ENCODE measurements around the gene INO80.
"Not testable (repeated sequence)": the region's sequence is repeated elsewhere in the genome, so short reads cannot be mapped to it uniquely, and the experiment has no call there.

Gene INO80

DNA sequence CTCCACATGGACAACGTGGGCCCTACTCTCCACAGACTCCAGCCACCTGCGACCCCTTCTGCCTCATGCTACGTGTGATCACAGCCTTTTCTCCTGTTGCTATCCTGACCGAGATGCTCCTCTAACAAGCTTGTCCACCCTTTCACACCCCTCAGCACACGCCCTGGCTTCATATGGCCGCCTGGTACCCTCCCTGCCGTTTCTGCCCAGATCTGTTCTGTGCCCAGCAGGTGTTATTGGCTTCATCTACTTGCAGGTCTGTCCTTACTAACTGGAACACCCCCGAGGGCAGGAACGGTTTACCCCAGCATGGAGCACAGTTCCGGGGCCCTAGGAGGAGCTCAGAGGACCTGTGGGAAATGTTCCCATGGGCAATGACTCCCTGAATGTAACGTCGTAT, 152.9 kb downstream of the INO80 start:
- no peak for DNase-seq (ENCODE audit: low spot score)

DNA sequence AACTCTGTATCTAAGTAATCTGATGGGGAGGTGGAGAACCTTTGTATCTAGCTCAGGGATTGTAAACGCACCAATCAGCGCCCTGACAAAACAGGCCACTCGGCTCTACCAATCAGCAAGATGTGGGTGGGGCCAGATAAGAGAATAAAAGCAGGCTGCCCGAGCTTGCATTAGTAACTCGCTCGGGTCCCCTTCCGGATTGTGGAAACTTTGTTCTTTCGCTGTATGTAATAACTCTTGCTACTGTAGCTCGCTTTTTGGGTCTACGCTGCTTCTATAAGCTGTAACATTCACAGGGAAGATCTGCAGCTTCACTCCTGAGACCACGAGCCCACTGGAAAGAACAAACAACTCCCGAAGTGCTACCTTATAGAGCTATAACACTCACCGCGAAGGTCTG, 153.8 kb downstream of the INO80 start:
- DNase-seq (ENCODE audit: low spot score) = not testable (repeated sequence)

DNA sequence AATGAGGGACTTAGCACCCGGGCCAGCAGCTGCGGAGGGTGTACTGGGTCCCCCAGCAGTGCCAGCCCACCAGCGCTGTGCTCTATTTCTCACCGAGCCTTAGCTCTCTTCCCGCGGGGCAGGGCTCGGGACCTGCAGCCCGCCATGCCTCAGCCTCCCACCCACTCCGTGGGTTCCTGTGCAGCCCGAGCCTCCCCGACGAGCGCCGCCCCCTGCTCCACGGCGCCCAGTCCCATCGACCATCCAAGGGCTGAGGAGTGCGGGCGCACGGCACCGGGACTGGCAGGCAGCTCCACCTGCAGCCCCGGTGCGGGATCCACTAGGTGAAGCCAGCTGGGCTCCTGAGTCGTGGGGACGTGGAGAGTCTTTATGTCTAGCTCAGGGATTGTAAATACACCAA, 154.3 kb downstream of the INO80 start:
- not testable (repeated sequence) for DNase-seq (ENCODE audit: low spot score)

DNA sequence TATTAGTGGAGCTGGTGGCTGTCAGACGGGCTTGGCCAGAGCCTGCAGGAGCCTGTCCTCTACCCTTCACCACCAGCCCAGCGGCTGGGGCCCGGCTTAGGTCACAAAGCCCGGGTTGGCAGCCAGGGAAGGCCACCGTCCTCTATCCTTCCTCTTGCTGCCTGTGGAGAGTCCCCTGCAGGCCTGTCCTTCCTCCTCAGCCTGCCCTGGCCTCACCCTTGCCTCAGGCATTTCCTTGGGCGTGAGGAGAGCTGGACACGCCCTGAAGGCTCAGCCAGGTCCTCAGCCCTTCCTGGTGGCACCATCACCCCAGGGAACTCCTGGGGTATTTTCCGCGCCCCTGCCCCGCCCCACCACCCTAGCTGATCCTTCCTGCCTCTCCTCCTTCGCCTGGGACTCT, 155.2 kb downstream of the INO80 start:
- DNase-seq (ENCODE audit: low spot score) = no peak

DNA sequence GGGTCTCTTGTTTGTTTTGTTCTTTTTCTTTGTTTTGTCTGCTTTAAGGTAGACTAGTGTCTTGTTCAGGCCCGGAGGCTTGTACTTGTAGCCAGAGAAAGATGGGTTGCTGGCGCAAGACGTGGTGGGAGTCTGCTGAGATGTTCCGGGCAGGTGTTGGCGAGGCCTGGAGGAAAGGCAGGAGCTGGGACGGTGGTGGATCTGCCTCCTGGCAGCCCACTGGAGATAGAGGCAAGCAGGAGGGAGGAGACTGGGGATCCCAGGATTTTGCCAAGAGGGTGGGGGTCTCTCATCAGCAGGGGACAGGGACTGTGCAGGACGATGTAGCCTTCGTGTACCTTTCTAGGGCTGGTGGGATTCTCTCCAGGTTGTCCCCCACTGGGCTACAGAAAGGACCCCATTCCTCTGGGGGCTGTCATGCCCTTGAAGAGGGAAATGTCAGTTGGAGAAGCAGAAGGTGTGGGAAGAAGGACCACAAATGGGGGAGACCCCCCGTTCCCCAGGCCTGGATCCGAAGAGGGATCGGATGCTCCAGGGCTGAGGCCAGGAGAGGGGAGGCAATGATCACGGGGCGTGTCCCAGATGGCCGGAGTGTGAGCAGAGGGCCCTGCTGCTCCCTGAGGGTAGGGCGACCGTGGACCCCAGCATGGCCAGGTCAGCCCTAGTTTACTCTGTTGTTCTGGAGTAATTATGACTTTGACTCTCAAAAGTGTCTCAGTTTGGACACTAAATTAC, 155.8 kb downstream of the INO80 start:
- no peak for DNase-seq (ENCODE audit: low spot score)

DNA sequence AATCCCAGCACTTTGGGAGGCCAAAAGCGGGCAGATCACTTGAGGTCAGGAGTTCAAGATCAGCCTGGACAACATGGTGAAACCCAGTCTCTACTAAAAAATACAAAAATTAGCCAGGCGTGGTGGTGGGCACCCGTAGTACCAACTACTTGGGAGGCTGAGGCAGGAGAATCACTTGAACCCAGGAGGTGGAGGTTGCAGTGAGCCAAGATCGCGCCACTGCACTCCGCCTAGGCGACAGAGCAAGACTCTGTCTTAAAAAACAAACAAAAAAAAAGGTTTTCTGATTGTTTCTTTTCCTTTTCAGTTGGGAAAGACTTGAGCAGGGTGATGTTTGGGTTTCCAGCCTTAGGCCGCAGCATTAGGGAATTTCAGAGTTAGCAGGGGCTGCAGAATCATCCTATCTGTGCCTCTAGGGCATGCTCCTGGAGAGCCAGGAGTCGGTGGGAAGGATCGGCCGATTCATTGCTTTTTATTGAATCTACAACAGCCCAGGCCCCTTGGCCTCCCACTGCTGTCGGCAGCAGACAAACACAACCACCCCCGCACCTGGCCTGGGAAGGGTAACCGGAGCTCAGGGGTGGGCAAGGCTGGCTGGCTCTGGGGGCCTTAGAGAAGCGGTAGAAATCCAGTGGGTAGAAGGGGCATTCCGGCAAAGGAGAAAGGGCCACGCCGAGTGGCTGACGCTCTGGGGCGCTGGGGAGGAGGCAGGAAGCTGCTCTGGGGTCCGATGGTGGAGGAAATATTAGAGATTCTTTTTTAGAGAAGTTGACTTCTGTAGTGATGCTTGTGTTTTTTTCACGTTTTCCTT, 156.5 kb downstream of the INO80 start:
- DNase-seq (ENCODE audit: low spot score) = no peak

DNA sequence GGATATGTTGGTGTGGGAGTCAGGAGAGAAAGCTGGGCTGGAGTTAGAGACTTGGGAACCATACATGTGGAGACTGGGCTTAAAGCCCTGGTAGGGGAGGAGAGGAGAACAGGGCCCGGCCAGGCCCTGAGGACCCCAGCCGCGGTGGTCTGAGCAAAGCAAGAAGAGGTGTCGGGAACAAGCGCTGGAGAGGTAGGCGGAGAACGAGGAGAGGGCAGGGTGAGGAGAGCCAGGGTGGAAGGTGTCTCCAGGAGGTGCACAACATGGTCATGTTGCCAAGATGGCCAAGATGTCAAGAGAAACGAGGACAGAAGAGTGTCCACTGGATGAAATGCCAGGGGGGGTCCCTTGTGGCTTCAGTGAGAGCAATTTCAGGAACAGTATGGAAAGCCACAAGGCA, 157.4 kb downstream of the INO80 start:
- DNase-seq (ENCODE audit: low spot score) = no peak

DNA sequence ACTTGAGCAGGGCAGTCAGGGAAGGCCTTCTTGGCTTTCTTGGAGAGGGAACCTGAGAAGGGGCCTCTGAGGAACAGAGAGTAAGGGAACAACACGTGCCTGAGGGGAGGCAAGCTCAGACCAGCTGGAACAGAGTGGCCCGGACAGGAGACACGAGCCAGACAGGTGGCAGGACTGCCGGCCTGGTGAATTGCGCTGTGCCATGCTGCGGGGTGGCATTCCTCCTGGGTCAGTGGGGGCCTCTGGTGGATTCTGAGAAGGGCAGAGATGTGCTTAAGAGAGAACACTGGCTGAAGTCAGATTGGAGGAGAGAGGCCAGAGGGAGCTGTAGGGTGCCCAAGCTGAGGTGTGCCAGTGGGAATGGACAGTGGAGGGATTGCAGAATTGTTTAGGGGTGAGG, 157.9 kb downstream of the INO80 start:
- DNase-seq (ENCODE audit: low spot score) = no peak

DNA sequence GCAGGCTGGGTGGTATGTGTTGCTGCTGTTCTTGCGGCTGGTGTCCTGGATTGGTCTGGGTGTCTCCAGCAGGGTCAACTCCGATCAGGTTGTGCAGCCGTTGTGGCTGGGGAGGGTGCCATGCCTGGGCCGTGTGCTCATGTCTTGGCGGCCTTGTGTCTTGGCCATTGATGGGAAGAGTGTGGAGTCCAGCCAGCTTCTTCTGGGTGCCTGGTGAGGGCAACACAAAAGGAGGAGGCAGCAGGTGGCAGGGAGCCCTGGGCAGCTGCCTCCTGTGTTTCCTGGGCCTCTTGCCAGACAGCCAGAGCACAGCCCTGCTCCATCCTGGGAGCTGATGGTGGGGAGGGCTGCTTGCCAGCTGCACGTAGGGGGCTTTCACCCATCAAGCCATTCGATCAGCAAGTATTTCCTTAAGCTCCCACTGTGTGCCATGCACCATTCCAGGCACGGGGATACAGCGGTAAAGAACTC, 158.5 kb downstream of the INO80 start:
- no peak for DNase-seq (ENCODE audit: low spot score)

DNA sequence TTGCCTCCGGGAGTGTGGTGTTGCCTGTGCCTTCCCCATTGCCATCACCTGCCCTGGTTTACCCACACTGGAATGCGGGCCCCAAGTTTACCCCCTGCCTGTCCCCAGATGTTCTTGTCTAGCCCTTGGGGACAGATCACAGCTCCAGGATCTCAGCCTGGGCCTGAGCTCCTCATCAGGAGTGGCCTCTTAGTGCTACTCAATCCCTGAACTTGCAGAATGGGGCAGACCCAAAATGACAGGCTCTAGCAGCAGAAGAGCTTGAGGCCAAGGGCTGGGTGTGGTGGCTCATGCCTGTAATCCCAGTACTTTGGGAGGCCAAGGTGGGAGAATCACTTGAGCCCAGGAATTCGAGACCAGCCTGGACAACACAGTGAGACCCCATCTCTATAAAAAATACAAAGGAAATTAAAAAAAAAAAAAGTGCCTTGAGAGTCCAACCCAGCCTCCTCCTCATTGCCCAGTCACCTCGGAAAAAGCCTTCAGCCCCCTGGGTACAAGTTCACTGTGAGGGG, 159.0 kb downstream of the INO80 start:
- no peak for DNase-seq (ENCODE audit: low spot score)

DNA sequence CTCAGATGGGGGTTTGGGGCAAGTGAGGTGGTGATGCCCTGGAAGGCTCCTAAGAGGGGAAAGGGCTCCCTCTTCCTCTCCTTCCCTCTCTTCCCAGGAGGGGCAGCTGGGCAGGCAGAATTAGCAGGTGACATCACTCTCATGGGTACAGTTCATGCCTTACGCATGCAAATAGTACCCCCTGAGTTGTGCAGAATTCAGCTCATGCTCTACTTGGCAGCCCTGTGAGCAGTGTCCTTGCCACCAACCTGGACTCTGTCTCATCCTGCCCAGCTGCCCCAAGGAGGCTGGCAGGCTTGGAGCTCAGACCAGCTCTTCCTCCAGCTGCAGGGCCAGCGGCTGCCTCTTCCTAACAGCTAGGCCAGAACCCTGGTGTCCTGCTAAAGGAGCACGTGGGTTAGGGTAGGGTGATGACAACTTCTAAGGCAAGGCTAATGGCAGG, 159.5 kb downstream of the INO80 start:
- no peak for DNase-seq (ENCODE audit: low spot score)

DNA sequence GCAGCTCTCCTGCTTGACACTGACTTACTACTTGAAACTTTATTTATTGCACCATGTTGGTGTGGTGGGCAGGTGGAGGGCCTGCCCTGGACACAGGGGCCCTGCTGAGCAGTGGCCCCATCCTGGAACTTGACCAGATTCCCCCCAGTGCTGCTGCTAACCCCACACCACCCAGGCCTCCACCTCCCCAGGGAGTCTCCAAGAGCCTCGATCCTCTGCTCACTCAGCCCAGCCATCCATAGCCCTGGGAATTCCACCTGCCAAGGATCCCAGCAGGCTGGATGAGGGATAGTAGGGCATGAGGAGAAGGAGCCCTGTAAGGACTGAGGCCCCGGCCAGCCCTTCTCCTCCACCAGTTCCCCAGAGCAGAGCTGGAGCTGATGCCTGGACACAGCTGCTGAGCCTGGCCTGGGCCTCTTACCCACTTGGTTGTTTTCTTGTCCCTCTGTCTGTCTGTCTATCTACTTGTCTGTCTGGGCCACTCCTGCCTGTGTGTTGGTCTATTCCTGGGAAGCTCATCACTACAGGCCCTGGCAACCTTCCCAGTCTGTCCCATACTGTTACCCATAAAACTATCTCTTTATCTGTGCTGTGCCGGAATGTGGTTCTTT, 160.0 kb downstream of the INO80 start:
- DNase-seq (ENCODE audit: low spot score) = no peak

DNA sequence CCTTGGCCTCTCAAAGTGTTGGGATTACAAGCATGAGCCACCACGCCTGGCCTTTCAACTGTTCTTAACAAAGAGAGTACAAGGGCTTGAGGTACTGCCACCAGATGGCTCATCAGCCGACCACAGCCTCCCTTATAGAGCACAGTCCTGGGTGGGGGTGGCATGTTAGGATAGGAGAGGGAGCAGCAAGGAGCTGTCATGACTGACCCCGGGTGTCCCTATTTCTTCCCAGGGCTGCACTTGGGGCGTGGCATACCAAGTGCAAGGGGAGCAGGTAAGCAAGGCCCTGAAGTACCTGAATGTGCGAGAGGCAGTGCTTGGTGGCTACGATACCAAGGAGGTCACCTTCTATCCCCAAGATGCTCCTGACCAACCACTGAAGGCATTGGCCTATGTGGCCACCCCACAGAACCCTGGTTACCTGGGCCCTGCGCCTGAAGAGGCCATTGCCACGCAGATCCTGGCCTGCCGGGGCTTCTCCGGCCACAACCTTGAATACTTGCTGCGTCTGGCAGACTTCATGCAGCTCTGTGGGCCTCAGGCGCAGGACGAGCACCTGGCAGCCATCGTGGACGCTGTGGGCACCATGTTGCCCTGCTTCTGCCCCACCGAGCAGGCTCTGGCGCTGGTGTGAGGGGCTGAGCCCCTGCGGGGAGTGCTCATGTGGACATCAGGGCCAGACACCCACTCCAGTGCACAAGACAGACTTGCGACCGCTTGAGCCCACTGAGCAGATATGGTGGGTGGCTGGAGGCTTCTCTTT, 160.8 kb downstream of the INO80 start:
- no peak for DNase-seq (ENCODE audit: low spot score)

DNA sequence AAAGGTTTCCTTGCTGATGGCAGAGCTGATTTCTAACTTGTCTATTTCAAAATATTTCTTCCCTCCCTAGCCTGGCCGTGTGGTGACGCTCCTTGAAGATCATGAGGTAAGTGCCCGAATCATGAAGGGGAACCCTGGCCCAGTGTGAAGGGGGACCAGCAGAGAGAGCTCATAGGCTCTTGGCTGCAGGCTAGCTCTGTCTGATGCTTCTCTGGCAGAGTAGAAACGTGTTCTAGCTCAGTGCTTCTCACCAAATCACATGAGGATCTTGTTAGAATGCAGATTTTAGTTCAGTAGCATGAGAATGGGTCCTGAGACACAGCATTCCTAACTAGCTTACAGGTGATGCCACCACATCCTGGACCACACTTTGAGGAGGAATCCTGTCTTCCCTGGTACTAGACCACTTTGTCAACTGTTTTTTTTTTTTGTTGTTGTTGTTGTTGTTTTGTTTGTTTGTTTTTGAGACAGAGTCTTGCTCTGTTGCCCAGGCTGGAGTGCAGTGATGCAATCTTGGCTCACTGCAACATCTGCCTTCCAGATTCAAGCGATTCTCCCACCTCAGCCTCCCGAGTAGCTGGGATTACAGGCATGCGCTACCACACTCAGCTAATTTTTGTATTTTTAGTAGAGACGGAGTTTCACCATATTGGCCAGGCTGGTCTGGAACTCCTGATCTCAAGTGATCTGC, 161.8 kb downstream of the INO80 start:
- DNase-seq (ENCODE audit: low spot score) = not testable (repeated sequence)

DNA sequence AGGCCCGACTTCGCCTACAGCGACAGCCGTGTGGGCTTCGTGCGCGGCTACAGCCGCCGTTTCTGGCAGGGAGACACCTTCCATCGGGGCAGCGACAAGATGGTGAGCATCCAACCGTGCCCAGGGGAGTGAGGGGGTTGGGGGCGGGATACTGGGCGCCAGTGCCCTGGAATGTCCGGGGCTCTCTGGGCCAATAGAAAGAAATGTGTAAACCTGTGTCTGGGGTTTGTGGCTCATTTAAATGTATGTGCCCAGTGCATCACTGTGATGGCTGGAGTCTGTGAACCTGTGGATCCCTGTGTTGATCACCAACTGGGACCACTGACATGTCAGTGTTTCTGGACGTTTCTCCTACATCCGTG, 162.4 kb downstream of the INO80 start:
- DNase-seq (ENCODE audit: low spot score) = no peak

DNA sequence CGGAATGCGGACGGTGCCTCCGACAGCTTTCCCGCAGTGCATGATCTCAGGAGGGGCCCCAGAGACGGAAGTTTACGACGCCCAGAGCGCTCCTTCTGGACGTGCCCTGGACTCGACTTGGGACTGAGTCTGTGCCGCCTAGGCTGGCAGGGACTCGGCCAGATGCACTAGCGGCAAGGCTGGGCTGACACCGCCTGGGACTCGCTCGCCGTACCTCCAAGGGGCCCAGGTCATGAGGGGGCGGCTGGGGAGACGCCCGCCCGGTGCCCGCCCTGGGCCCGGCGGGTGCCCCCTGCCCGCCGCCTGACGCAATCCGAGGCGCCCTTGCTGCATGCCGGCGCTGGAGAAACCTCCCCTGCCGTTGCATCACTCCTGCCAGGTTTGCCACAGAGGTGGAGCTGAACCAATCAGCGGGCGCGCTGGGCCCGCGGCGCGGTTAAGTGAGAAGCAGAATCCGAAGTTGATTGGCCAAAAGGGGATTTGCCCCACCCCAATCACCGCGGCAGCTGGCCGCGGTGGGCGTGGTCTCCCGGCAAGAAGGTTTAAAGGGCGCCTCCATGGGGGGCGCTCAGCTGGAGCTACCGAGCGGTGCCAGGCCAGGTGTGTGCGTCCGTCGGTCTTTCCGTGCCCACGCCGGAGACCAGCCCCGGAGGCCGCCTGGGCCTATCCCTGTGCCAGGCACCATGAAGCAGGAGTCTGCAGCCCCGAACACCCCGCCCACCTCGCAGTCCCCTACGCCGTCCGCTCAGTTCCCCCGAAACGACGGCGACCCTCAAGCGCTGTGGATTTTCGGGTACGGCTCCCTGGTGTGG, 163.0 kb downstream of the INO80 start, which contains the start of gene CHAC1:
Gene CHAC1, plus strand, starts transcription at position 571 of the 812 bp plus-strand sequence. Its CDS starts 113 bp downstream, at position 684.
- peak; percentile 90 for DNase-seq (ENCODE audit: low spot score)

DNA sequence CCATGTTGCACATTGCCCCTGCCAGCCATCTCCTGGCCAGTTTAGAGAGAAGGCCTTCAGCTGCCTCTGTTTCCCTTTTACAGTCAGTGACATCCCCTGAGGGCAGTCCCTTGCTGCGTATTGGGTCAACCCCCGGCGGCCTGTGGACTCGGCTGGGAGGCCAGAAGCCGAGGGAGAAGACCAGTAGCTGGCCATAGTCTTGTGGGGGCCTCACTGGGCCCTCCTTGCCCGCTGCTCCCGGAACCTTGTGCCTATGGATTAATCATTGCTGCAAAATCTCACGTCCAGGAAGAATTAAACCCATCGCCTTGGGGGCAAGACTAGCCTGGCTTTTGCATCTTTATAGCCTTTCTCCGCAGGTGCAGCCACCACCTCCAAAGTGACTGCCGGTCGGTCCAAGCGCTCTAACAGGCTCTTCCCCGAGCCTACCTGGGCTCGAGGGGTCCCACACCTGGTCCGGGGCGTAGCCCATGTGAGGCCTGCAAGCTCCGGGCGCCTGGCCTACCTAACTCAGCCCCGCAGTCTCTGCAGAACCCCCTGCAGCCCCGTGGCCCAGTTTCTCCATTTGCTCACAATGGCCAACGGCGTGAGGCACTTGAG, 163.7 kb downstream of the INO80 start:
- no peak for DNase-seq (ENCODE audit: low spot score)

DNA sequence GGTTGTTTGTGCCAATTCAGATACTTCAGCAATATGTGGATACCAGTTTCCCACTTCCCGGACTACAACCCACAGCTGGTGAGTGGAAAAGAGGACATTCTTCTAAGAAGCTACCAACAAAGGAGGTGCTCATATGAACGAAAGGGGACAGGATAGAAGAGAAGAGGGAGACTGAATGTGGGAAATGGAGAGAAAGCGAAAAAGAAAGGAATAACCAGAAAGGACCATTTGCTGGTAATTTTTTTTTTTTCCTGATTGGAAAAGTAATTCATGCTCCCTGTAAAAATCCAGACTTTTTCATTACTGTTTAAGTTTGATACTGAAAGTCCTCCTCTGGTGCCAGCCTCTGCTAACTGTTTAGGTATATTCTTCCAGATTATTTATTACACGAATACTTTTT, 164.3 kb downstream of the INO80 start:
- DNase-seq (ENCODE audit: low spot score) = no peak

DNA sequence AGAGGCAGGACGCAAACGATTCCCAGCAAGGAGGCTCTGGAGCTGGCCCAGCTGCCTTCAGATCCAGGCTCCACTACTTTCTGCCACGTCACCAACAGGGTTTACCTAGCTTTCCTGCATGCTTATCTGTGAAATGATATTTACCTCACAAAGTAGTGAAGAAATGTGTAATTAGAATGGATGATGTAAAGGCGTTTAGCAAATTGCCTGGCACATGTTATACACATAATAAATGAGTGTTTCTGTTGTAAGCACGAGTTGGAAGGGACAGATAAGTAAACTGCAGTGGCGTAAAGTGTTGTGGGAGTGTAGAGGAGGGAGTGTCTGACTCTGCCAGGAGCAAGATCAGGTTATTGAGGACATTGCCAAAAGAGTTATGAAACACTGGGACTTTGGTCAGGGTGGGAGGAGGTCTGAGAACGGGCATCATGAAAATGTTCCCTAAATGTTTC, 166.3 kb downstream of the INO80 start:
- no peak for DNase-seq (ENCODE audit: low spot score)

Measured in COLO829 (cell line).